NCI-H2107 (cell line): Measurements from ENCODE around the gene AZIN2.

Experiments used
- DNase-seq: peaks from one replicate; lab custom pipeline; 2025; lab: John Stamatoyannopoulos, UW

Gene AZIN2

GRCh38 chr1:33152685-33153432, 71.9 kb downstream of the AZIN2 start:
- DNase-seq: peak; percentile 94

DNA sequence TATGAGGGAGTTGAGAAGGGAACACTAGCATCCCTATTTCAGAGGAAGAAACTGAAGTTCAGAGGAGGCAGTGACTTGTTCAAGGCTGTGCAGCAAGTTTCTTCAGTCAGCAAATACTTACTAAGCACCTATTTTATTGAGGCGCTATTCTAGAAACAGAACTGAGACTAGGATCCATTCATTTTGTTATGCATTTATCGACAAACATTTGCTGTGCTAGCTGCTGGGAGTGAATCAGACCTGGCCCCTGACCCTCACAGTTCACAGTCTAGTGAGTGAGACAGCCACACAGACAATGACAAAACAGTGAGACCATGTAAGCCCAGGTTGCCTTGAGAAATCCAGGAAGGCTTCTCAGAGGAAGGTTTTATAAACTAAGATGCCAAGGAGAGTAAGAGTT, 72.7 kb downstream of the AZIN2 start:
- no peak for DNase-seq

DNA sequence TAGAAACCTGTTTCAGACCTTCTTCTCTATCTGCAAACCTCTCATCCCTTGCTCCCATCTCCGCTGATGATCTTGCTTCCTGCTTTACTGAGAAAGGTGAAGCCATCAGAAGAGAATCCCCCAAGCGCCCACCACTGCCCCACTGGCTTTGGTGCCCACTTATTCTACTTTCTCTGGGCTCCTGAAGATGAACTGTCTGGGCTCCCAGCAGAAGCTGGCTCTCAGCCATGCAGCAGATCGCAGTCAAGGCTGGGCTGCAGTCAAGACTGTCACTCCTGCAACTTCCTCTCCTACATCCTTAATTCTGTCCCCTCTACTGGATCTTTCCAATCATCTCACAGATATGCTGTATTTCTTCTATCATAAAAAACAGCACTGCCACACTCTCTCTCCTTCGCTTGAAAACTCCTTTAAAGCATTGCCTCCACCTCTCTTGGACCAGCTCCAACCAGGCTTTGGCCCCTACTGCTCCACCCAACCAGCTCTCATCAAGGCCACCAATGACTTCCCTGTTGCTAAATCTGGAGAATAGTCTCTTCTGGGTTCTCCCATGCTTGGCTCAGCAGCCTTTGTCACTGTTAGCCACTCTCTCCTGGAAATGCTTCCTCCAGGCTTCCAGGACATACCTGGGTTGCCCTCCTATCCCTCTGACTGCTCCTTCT, 75.1 kb downstream of the AZIN2 start:
- no peak for DNase-seq

DNA sequence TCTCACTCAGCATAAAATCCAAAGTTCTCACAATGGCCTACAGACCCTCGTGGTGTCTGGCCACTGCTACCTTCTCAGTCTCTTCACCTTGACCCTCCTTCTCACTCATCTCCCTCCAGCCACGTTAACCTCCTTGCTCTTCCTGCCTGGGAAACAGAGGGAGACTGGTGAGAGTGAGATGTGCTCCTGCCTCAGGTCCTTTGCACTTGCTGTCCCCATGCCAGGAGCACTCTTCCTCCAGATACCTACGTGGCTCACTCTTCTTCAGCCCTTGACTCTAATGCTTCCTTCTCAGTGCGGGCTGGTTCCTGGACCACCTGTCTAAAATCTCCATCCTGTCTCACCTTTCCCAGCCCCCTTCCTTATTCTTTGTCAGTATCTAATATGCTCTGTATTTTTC, 76.2 kb downstream of the AZIN2 start:
- DNase-seq: no peak

- DNase-seq: no peak
Observed at GRCh38 chr1:33158366-33158765, 77.4 kb downstream of the AZIN2 start.

DNA sequence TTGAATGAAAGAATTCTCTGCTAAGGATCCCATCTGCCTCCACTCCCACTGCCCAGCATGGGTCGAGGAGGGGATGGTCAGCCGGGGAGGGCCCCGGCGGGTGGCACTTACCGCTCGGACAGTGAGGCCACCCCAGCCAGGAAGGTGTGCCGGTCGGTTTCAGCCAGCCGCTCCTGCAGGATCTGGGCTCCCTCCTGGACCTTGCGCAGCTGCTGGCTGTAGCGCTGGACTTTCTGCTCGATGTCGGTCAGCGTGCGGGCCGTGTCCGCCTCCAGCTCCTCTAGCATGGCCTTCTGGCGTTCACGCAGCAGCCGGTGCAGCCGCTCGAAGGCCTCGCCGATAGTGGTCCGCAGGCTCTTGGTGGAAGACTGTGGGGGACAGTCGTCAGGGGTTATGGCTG, 78.6 kb downstream of the AZIN2 start:
- no peak for DNase-seq

DNA sequence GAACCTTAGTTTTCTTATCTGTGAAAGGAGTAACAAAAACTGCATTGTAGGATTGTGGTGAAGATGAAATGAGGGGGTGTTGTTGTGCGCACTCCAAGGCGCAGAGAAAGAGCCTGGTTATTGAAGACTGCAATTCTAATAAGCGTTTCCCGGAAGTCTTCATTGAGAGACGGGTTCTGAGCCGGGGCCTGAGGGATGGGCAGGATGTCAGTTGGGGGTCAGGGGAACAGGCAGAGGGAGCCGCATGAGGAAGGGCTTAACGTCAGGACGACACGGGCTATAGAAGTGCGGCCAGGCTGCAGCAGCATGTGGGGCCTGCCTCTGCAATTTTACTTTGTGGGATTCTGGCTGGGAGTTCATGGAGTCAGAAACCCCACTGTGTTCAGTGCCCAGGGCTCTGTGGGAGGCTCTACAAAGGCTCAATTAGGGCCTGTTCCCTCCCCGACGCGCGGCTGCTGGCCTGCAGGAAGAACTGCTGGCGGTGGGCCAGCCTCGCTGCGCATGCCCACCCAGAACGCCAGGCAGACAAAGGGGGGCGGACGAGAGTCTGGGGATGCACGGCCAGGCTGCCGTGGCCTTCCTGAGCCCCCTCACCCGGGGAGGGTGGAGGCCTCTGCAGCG, 80.2 kb downstream of the AZIN2 start:
- peak; percentile 58 for DNase-seq

- DNase-seq: no peak
Observed at GRCh38 chr1:33162141-33162540, 81.2 kb downstream of the AZIN2 start.

GRCh38 chr1:33163621-33164519, 82.9 kb downstream of the AZIN2 start:
- no peak for DNase-seq

DNA sequence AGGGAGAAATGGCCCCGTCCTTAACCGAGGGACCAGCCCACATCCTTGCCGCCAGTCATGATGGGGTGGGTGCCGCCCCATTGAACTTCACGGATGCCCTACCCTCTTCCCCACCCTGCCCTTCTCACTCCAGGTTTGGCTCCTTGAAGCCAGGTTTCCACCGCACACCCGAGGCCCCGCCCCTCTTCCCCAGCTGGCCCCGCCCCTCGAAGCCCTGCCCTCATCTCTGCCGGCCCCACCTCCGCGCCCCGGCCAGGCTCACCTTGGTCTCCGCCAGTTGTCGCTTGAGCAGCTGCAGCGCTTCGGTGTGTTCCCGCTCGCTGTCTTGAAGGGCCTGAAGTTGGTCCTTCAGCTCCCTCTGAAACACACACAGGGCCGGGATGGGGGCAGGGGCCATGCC, 84.3 kb downstream of the AZIN2 start:
- no peak for DNase-seq

DNA sequence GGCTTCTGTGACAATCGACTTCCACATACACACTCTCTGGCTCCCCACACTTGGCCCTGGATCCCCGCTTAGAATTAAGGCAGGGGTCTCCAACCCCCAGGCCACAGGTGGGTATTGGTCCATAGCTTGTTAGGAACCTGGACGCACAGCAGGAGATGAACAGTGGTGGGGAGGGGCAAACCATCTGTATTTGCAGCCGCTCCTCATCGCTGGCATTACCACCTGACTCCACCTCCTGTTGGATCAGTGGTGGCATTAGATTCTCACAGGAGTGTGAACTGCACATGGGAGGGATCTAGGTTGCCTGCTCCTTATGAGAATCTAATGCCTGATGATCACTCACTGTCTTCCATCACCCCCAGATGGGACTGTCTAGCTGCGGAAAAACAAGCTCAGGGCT, 84.9 kb downstream of the AZIN2 start:
- no peak for DNase-seq

GRCh38 chr1:33167650-33168447, 86.9 kb downstream of the AZIN2 start:
- no peak for DNase-seq

GRCh38 chr1:33168556-33169289, 87.8 kb downstream of the AZIN2 start:
- no peak for DNase-seq

DNA sequence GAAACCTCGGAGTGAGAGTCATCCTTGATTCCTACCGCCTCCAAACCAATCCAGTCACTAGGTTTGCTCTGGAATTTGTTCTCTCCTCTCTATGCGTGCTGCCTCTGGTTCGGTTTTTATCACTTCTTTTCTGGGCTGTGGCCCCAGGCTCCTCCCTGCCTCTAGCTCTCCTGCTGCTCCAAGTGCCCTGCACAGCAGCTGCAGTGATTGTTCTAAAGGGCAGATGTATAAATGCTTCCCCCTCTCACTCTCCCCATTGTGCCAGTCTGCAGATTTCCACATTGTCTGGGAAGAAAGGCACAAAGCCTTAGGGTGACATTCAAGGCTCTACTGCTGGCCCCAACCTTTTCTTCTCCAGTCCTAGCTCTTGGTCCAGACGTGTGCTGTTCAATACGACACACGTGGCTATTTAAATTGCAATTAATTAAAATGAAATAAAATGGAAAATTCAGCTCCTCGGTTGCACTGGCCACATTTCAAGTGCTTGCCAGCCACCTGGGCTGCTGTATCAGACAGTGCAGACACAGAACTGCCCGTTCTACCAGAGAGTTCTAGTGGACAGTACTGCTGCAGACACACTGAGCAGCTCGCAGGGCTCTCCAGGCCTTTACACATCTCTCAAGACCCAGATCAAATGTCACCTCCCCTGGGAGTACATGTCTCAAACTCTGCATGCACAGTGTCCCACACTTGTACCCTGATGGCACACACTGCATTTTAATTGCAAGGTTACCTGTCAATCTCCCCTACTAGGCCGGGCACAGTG, 88.5 kb downstream of the AZIN2 start:
- peak; percentile 56 for DNase-seq
